HG03108 (cell line): ENCODE results near the gene MFAP5.
"Not testable (repeated sequence)": the region's sequence is repeated elsewhere in the genome, so short reads cannot be mapped to it uniquely, and the experiment has no call there.

ENCODE experiments used
- ATAC-seq: cut with Tn5 transposase; IDR thresholded peaks from one replicate; pipeline ENCODE4 v1.9.1; 2021; ENCODE audit warnings: moderate library complexity; ENCODE audit not compliant: unreplicated experiment

The MFAP5 gene

DNA sequence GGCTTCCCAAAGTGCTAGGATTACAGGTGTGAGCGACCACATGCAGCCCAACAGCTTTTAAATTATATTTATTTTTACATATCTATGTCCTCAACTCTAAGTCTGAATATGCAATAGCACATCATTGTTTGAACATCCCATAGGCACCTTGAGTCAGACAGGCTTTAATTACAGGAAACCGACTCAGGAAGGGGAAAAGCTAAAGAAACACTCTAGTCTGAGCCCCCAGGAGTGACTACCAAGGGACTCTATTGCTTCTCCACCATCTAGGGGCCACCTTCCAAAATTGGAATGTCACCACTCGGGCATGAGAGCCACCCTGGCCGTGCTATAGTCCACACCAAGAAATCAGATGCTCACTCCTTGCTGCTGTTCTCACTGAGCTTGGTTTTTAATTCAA lies 14.0 kb upstream of the MFAP5 start:
- no peak for ATAC-seq

DNA sequence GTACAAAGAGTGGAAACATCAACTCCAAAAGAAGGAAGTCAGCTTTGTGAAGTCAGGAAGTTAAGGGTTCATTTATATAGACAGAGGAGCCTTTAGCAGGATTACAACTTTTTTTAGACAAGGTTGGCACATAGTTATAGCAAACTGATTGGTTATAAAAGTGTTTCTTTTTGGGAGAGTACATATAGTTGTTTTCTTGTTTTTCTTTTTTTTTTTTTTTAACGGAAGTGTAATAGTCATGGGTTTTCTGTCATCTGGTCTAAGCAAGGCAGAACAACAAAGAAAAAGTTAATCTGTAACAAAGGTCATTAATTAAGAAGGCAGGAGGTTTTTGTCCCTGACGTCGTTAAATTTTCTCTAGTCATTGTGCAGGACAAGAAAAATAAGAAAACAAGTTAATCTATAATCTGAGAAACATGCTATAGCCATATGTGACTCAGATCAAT lies 13.0 kb upstream of the MFAP5 start:
- ATAC-seq, result peak; percentile 66

DNA sequence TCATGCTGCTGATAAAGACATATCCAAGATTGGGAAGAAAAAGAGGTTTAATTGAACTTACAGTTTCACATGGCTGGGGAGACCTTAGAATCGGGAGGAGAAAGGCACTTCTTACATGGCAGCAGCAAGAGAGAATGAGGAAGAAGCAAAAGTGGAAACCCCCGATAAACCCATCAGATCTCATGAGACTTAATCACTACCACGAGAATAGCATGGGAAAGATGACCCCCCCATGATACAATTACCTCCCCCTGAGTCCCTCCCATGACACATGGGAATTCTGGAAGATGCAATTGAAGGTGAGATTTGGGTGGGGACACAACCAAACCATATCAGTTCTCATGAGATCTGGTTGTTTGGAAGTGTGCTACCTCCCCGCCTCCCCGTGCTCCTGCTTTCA lies 9.8 kb upstream of the MFAP5 start:
- no peak for ATAC-seq

DNA sequence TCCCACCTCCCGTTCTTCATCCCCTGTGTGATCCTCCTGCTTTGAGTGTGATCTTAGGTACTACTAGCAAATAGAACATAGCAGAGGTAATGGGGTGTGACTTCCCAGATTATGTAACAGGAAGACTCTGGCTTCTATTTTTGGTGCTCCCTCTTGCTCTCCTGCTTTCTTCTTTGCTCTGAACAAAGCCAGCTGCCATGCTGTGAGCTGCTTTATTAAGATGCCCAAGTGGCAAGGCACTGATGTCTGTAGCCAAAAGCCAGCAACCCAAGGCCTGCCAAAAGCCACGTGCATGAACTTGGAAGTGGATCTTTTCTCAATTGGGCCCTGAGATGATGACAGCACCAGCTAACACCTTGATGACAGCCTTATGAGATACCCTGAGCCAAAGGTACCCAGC lies 5.8 kb upstream of the MFAP5 start:
- no peak for ATAC-seq

DNA sequence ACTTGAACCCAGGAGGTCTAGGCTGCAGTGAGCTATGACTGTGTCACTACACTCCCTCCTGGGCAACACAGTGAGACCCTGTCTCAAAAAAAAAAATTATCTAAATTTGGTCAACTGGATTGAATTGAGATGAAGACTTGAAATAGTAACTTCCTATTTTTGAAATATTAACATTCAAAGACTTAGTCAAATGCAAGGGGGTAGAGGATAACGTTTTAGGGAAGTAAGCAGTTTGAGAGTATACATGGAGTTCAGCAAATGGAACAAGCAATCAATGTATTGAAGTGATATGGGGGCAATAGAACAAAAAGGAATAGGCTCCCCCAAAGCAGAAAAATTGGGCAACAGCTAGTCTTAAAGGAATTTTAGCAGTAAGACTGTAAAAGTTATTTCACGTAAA lies 4.6 kb upstream of the MFAP5 start:
- ATAC-seq, result no peak

DNA sequence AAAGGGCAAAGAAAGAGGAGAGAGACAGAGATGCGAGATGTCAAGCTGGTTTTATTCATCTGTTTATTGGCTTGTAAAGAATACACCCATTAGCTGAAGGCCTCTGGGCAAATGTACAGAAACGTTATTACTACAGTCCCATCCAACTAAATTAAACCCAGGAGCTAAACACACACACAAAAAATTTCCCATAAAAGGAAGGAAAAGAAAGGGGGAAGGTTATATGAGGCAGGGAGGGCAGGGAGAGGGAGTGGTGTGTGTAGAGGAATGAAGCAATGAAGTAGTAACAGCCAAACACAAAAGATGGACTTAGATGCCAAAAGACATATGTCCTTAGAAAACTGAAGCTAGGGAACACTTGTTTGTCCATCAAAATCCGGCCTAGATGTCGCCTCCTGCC lies 3.1 kb upstream of the MFAP5 start:
- ATAC-seq, result no peak

DNA sequence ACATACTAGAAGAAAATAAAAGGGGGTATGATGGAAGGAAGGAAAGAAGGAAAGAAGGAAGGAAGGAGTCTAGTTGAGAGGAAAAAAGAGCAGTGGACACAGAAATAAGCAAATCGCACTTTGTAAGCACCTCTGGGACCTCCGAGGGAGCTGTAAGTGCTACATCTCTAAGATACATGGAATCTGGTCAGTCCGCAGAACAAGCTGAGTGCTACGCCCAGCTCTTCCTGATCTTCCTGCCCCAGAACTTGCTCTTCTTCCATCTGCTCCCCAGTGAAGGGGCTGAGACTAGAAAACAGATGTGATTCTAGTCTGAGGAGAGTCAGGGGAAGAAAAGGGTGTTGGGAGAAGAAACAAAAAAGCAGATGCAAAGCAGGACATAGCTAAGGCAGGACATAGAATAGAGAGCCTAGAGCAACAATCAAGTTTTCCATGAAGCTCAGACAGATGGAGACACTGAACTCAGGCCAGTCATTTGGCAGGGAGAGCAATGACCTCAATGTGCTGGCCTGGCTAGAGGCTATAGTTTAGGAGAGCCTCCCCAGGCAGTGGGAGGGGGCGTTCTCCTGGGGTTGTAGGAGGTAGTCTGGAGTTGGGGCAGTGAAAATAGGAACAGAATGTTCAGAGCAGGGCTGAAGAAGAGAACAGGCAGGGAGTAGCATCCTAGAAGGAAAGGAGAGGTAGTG lies 1.7 kb upstream of the MFAP5 start:
- ATAC-seq, result no peak

DNA sequence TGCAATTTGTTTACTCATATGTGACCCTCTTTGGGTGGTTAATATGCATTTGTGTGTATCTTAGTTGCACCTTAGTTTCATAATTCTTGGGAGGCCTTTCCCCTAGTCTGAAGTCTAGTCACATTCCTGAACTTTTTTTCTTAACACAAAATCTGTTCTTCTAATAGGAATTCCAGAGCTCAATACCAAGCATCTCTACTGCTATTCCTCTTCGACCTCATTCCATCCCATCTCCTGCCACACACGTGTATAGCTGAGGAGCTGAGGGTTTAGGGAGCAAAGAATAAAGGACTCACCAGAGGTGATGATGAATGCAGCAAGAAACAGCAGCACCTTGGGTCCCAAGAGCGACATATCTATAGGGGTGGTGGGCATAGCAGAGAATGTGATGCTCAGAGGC lies 875 bp downstream of the MFAP5 start:
- no peak for ATAC-seq

DNA sequence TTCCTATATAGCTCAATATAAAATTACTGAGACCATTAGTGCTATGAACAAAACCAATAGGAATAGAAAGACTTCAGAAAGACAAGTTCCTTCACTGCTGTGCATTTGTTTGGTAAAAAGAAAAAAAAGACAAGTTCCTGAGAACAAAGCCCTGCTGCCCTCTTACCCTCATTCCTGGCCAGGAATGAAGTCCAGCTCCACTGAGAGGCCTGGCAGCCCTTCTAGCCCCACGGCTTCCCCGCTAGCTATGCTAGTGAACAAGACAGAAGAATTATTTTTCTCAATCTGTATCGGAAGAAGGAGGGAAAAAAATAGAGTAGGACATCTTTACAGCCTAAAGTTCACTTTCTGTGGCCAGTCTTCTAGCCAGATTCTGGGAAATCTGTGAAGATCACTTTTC lies 1.6 kb downstream of the MFAP5 start:
- ATAC-seq, result no peak

DNA sequence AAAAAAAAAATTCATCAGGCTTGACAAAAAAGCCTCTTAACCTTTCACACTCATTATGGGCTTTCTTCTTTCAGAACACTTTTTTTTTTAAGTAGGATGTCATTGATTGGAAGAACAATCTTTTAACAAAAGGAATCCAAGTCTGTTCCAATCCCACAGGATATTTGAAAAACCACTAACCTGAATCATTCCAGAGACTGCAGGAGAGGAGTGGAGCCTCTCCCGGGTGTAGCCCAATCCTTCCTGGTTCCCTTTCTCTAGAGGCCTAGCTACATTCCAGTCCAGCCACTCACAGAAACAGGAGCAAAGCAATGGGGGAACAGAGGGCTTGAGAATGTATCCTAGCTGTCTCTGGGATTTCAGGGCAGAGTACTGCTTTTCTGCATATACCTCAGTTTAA lies 4.3 kb downstream of the MFAP5 start:
- ATAC-seq, result no peak

DNA sequence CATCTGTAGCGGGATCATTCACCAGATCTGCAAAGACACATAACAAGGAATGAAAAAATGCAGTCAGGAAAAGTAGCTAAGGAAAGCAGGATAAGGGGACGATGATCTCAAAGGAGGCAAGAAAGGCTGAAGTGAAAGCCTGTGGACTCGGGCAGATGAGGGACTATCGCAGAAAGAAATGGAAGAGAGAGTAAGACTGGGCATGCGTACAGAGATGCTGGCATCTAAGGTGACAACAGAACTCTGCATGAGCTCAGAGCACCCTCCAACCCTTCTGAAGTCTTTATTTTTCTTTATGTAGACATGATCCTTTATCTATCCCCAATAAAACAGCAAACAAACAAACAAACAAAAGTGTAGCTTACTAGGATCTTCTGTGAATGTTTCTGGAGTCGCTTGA lies 7.2 kb downstream of the MFAP5 start:
- no peak for ATAC-seq

DNA sequence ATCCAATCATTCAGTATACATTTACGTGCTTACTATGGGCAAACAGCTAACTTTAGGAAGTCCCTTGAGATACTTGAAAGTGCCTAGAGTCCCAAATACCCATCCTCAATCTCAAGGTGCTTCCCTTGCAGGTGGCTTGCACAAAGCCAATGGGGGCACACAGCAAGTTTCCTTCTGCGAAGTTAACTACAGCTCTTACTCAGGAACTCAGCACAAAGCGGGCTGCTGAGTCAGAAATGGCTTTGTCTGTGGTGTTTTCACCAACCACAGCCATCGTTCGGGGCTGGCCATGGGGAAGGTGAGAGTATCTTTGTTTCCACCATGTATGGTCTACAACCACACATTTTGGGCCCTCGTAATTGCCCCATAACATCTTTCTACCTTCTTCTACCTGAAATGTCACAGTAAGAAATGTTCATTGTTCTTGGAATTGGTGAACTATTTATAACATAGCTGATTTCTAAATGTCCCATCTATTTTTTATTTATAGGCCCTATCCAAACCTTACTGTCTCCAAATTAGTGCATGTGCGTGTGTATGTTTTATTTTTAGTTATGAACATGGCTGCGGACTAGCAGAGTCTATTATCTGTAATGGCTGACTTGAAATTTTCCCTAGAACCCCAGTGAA lies 13.9 kb downstream of the MFAP5 start:
- peak; percentile 67 for ATAC-seq

DNA sequence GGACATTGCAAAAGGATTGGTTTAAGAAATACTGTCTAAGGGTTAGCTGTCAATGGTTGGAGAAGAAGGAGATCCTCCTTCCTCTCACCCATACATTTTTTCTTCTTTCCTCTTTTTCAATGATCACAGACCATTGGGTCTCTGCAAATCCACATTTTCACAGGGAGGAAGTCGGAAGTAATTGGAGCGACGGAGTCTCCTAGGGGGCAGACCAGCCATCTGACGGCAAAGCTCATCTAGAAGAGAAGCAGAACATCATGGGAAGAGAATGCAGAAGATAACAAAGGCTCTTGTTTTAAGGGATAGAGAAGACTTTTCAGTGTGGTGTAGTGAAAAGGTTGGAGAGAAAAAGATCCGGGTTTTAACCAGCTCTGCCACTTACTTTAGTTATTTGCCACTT lies 14.7 kb downstream of the MFAP5 start:
- ATAC-seq, result no peak

DNA sequence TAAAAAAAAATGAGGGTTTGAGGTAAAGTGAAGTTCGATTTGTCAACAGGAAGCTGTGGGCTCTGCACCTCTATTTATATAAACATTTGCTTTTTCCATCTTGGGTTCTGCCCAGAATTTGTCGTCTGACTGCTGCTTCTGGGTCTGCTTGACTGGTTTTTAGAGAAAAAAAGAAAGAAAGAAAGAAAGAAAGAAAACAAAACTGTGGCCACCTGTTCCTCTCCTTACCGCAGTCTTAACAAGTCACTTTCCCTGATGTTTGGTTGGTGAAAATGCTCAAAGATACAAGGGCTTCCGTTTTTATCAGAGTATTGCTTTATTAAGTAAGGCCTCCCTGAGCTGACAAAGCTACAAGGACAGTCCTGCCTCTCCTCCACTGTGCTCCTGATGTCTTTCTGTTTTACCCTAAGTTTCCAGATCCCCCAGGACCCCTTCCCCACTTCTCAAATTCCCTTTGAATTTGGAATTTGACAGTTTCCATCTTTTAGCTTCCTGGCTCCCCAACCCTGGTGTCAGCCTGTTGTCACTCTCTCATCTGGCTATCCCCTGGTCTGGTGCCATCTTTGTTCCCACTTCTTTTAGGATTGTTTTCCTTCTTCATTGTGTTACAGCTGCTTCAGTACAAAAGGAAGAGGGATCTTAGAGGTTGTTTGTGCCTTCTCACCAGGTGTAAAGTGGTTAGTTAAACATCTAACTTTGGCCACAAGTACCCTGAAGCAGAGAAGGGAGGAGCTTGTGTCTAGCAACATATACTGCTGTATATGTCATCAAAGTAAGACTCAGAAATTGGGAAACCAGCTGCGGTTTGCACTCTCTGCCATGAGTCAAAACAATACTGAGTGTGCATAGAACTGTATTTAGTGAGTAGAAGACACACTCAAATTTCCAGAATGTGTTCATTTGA lies 18.0 kb downstream of the MFAP5 start:
- ATAC-seq, result peak; percentile 59

DNA sequence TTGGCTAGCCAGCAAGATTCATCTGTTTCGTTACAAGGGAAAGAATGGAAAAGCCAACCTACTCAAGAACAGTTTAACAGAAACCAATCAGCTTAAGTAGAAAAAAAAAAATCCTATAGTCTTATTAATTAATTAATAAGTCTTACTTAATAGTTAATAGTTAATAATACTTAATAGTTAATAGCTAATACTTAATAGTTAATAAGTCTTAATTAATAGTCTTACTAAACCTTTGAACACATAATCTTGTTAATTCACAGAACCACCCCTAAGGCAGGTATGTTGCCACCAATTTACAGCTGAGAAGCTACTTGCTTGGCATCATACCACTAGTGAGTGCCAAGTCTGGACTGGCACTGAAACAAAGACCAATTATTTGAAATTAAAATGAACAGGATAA lies 19.9 kb downstream of the MFAP5 start:
- no peak for ATAC-seq

DNA sequence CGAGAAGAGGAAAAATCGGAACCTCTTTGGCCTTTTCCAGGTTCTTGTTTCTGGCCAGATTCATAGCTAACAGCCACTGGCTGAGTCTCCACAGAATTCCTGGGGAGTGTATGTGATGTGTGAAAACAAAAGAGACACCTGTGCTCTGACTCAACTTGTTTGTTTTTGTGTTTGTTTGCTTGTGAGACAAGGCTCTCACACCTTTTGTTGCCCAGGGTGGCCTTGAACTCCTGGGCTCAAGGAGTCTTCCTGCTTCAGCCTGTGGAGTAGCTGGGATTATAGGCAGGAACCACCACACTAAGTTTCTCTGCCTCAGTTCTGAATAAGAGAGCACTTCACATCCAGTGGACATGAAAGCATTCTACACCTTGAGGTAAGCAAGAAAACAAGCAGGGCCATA lies 22.7 kb downstream of the MFAP5 start:
- no peak for ATAC-seq

DNA sequence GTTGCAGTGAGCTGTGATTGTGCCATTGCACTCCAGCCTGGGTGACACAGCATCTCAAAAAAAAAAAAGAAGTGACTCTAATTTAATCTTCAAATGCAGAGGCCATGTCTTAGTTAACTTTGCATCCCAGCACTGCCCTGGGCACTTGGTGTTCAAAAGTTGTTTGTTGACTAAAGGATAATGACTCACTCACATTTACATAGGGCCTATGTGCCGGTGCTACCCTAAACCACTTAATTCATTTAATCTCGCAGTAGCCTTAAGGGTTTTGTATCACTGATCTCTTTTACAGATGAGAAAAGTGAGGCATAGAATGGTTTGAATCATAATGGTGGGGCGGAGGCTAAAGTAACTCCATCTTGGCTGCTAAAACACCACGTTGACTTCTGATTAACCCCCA lies 23.7 kb downstream of the MFAP5 start:
- no peak for ATAC-seq

DNA sequence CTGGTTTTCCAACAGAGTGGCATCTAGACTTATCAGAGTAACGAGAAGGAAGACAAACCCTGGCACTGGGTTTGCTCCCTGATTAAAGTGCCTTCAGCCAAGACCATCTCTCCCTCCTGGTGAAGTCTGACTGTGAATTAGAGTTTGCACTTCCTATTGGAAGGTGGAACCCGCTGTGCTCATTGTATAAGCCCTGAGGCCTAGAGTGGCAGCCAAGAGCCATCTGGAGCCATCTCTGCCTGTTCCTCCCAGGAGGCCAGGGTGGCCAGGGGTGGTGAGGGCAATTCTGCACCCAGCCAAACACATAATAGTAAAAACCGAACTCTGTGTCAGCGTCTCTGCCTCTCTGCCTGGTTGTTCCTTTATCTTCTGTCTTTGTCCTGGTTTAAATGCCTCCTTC lies 25.0 kb downstream of the MFAP5 start:
- no peak for ATAC-seq

DNA sequence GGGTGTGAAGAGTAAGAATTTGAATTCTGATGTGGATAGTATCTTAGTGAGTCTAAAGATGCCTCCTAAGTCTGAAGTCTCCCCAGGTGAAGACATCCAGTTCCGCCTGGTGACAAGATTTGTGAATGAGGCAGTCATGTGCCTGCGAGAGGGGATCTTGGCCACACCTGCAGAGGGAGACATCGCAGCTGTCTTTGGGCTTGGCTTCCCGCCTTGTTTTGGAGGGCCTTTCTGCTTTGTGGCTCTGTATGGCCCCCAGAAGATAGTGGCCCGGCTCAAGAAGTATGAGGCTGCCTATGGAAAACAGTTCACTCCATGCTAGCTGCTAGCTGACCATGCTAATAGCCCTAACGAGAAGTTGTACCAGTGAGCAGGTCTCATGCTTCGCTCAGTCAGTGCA lies 25.4 kb downstream of the MFAP5 start:
- no peak for ATAC-seq

DNA sequence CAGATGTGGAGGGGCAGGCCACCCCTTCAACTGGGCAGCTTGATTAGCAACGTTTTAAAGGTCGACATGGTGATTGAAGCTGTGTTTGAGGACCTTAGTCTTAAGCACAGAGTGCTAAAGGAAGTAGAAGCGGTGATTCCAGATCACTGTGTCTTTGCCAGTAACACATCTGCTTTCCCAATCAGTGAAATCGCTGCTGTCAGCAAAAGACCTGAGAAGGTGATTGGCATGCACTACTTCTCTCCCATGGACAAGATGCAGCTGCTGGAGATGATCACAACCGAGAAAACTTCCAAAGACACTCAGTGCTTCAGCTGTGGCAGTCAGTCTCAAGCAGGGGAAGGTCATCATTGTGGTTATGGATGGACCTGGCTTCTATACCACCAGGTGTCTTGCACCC lies 26.0 kb downstream of the MFAP5 start:
- no peak for ATAC-seq

DNA sequence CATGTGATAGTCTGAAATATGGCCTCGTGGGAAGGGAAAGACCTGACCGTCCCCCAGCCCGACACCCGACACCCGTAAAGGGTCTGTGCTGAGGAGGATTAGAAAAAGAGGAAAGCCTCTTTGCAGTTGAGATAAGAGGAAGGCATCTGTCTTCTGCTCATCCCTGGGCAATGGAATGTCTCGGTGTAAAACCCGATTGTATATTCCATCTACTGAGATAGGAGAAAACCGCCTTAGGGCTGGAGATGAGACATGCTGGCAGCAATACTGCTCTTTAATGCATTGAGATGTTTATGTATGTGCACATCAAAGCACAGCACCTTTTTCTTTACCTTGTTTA lies 26.6 kb downstream of the MFAP5 start:
- ATAC-seq, result not testable (repeated sequence)

DNA sequence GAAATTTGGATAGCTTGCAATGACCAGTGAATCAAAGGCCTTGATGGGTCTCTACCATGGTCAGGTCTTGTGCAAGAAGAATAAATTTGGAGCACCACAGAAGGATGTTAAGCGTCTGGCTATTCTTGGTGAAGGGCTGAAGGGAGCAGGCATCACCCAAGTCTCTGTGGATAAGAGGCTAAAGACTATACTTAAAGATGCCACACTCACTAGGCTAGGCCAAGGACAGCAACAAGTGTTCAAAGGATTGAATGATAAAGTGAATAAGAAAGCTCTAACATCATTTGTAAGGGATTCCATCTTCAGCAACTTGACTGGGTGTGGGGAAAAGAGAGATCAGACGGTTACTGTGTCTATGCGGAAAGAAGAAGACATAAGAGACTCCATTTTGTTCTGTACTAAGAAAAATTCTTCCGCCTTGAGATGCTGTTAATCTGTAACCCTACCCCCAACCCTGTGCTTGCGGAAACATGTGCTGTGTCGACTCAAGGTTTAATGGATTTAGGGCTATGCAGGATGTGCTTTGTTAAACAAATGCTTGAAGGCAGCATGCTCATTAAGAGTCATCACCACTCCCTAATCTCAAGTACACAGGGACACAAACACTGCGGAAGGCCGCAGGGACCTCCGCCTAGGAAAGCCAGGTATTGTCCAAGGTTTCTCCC lies 27.2 kb downstream of the MFAP5 start:
- ATAC-seq, result not testable (repeated sequence)
